Glutamatergic neuron (in vitro differentiated cells): Measurements from ENCODE around the gene ZNF423. TPM values are rescaled to one million over a fixed set of nuclear protein-coding genes. Genes with fewer than 3 reads are reported as not detected.

Experiments
- DNase-seq: peaks from one replicate; pipeline ENCODE4 v3.0.0; 2022
- H3K27ac Mint-ChIP-seq: one replicate; pipeline ENCODE4 v1.8.0; 2020; ENCODE audit warnings: mild to moderate bottlenecking, mixed read lengths, inconsistent platforms; ENCODE audit not compliant: unreplicated experiment
- H3K27me3 Mint-ChIP-seq: one replicate; pipeline ENCODE4 v1.8.0; 2020; ENCODE audit warnings: mild to moderate bottlenecking, moderate library complexity, mixed read lengths, inconsistent platforms; ENCODE audit not compliant: unreplicated experiment
- H3K36me3 Mint-ChIP-seq: one replicate; pipeline ENCODE4 v1.8.0; 2020; ENCODE audit warnings: mild to moderate bottlenecking, mixed read lengths, inconsistent platforms; ENCODE audit not compliant: unreplicated experiment
- H3K4me1 Mint-ChIP-seq: one replicate; pipeline ENCODE4 v1.8.0; 2020; ENCODE audit warnings: mild to moderate bottlenecking, low read depth, mixed read lengths, inconsistent platforms; ENCODE audit not compliant: unreplicated experiment
- H3K4me3 Mint-ChIP-seq: one replicate; pipeline ENCODE4 v1.8.0; 2020; ENCODE audit warnings: mild to moderate bottlenecking, mixed read lengths, inconsistent platforms; ENCODE audit not compliant: unreplicated experiment
- H3K9me3 Mint-ChIP-seq: one replicate; pipeline ENCODE4 v1.8.0; 2020; ENCODE audit warnings: mild to moderate bottlenecking, moderate library complexity, mixed read lengths, inconsistent platforms; ENCODE audit not compliant: unreplicated experiment
- total RNA-seq: library from RNA; stranded (reverse); fragmentation: NEBNext Ultra II Directional; extraction: Animal tissue kit (Norgen Biotek cat#: 25700); gene quantifications from one replicate; pipeline ENCODE4 v1.2.1, GENCODE V29; 2021; ENCODE audit not compliant: unreplicated experiment
- TF ChIP-seq, protein P1 (sequence below): fragments of 200-600 bp; sonication (generic); IDR thresholded peaks from one replicate; pipeline ENCODE4 v1.5.0; 2021; ENCODE audit not compliant: partially characterized antibody, unreplicated experiment

ZNF423 gene
- total RNA-seq, 1 donor from 2014 or later, result 149 TPM

DNA sequence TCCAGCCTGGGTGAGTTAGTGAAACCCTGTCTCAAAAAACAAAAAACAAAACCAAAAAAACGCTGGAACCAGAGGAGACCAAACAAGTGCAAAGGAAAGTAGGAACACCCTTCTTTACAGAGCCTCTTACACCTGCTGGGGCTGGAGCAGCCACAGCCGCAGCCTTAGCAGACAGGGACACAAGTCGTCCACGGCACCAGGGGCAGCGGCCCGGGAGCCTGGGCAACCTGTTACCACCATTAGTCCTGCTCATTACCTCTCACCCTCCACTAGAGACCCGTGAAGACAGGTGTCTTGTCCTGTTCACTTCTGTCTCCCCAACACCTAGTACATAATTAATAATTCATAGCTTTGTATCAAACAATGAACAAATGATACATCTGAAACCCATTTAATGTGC lies 398.7 kb downstream of the ZNF423 start:
- no peak for DNase-seq
- peaks cover 7% of the 10 kb centered on the region for H3K36me3 Mint-ChIP-seq
- H3K27me3 Mint-ChIP-seq, result peaks cover 2% of the 10 kb centered on the region
- H3K4me1 Mint-ChIP-seq, result peaks cover 8% of the 10 kb centered on the region
- H3K4me3 Mint-ChIP-seq, result no peak overlapping the region
- no peak overlapping the region for H3K27ac Mint-ChIP-seq
- H3K9me3 Mint-ChIP-seq, result peaks cover 4% of the 10 kb centered on the region
- TF ChIP-seq, protein P1, sequence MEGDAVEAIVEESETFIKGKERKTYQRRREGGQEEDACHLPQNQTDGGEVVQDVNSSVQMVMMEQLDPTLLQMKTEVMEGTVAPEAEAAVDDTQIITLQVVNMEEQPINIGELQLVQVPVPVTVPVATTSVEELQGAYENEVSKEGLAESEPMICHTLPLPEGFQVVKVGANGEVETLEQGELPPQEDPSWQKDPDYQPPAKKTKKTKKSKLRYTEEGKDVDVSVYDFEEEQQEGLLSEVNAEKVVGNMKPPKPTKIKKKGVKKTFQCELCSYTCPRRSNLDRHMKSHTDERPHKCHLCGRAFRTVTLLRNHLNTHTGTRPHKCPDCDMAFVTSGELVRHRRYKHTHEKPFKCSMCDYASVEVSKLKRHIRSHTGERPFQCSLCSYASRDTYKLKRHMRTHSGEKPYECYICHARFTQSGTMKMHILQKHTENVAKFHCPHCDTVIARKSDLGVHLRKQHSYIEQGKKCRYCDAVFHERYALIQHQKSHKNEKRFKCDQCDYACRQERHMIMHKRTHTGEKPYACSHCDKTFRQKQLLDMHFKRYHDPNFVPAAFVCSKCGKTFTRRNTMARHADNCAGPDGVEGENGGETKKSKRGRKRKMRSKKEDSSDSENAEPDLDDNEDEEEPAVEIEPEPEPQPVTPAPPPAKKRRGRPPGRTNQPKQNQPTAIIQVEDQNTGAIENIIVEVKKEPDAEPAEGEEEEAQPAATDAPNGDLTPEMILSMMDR, result no peak

DNA sequence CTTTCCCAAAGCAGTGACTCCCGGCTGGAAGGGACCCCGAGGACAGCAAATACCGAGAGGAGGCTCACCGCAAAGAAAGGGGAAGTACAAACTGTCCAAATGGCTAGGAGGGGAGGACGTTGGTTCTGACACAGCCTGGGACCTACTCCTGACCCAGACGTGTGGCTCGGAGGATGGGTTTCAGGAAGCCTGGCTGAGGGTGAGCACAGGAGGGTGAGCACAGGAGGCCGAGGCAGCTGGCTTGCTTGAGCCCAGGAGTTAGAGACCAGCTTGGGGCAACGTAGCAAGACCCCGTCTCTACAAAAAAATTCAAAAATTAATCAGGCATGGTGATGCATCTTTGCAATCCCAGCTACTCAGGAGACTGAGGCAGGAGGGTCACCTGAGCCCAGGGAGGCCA lies 399.1 kb downstream of the ZNF423 start:
- H3K27me3 Mint-ChIP-seq, result peaks cover 2% of the 10 kb centered on the region
- peaks cover 7% of the 10 kb centered on the region for H3K36me3 Mint-ChIP-seq
- TF ChIP-seq, protein P1, result no peak
- peaks cover 4% of the 10 kb centered on the region for H3K9me3 Mint-ChIP-seq
- no peak for DNase-seq
- H3K4me3 Mint-ChIP-seq, result no peak overlapping the region
- H3K27ac Mint-ChIP-seq, result no peak overlapping the region
- peaks cover 8% of the 10 kb centered on the region for H3K4me1 Mint-ChIP-seq

DNA sequence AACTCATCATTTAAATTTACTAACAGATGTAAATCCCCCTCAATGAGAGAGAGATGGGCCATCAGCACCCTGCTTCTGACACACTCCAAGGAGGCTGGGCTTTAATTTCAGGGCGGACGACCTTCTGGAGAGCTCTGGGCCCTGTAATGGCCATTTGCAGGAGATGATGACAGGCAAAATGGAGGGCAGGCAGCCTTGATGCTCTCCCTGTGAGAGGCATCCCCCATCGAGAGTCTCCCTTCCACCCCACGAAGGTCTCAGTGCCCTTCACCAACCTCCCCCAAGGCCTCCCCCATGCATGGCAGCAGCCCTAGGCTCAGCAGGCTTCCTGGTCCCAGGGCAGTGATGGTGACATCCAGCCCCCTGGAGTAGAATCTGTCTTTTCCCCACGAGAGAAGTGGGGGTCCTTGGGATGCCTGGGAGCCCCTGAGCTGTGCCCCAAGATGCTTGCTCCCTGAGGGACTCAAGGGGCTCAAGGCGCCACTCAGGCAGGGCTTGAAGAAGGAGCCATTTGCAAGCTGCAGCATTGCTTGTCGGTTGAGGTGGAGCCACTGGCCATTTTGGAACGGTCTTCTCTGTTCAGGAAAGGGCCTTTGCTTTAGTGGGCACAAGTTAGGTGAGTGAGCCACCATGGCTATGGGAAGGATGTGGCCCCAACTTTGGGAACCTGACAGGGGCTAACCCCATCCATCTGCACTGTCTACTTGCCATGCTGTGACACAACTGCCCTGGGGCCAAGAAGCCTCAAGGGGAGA lies 399.7 kb downstream of the ZNF423 start:
- H3K9me3 Mint-ChIP-seq, result peaks cover 4% of the 10 kb centered on the region
- H3K4me3 Mint-ChIP-seq, result no peak overlapping the region
- TF ChIP-seq, protein P1, result no peak
- no peak for DNase-seq
- peaks cover 7% of the 10 kb centered on the region for H3K4me1 Mint-ChIP-seq
- peaks cover 7% of the 10 kb centered on the region for H3K36me3 Mint-ChIP-seq
- peaks cover 2% of the 10 kb centered on the region for H3K27me3 Mint-ChIP-seq
- no peak overlapping the region for H3K27ac Mint-ChIP-seq

DNA sequence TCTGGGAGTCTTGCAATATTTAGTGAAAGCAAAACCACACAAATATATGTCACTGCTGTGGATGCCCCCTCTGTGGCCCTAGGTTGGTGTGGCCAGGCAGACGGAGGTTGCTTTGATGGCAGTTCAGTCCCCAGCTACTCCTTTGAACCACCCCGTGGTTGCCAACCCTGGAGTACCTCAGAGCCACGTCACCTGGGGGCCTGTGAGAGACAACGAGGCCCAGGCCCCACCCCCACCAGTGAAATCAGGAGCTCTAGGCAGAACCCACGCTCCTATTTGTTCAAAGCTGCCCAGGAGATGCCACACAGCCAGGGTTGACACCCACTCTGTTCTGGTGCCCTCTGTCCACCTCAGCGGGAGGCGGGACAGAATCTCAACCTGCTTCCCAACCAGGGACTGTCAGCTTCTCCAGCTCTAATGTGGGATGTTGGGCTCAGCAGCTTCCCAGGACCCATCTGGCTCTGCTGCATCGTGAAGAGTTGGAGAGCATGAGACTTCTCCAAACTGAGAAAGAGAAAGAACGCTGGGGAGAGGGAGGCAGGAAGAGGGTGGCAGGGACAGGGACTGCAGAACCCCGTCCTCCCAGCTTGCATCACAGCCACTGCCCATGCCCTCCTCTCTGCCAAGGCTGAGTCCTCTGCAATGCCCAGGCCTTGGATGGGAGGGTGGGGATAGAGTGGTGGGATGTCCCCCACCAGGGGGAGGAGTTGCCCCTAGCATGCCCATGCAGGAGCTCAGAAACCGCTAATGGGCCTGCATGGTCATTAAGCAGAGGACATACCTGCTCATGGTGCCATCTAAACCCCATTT lies 400.5 kb downstream of the ZNF423 start:
- Mint-ChIP-seq H3K36me3 (peaks cover 7% of the 10 kb centered on the region), H3K27me3 (peaks cover 2% of the 10 kb centered on the region), H3K27ac (no peak overlapping the region), H3K4me1 (peaks cover 6% of the 10 kb centered on the region), H3K9me3 (peaks cover 4% of the 10 kb centered on the region), H3K4me3 (no peak overlapping the region)
- DNase-seq, result no peak
- TF ChIP-seq, protein P1, result no peak
